Glutamatergic neuron (in vitro differentiated cells): ENCODE results near the gene ESYT1. TPM values are rescaled to one million over a fixed set of nuclear protein-coding genes. Genes with fewer than 3 reads are reported as not detected.
"Not testable (repeated sequence)": the region's sequence is repeated elsewhere in the genome, so short reads cannot be mapped to it uniquely, and the experiment has no call there.

Source experiments
- DNase-seq: peaks from one replicate; pipeline ENCODE4 v3.0.0; 2022
- H3K27ac Mint-ChIP-seq: one replicate; pipeline ENCODE4 v1.8.0; 2020; ENCODE audit warnings: mild to moderate bottlenecking, mixed read lengths, inconsistent platforms; ENCODE audit not compliant: unreplicated experiment
- H3K27me3 Mint-ChIP-seq: one replicate; pipeline ENCODE4 v1.8.0; 2020; ENCODE audit warnings: mild to moderate bottlenecking, moderate library complexity, mixed read lengths, inconsistent platforms; ENCODE audit not compliant: unreplicated experiment
- H3K36me3 Mint-ChIP-seq: one replicate; pipeline ENCODE4 v1.8.0; 2020; ENCODE audit warnings: mild to moderate bottlenecking, mixed read lengths, inconsistent platforms; ENCODE audit not compliant: unreplicated experiment
- H3K4me1 Mint-ChIP-seq: one replicate; pipeline ENCODE4 v1.8.0; 2020; ENCODE audit warnings: mild to moderate bottlenecking, low read depth, mixed read lengths, inconsistent platforms; ENCODE audit not compliant: unreplicated experiment
- H3K4me3 Mint-ChIP-seq: one replicate; pipeline ENCODE4 v1.8.0; 2020; ENCODE audit warnings: mild to moderate bottlenecking, mixed read lengths, inconsistent platforms; ENCODE audit not compliant: unreplicated experiment
- H3K9me3 Mint-ChIP-seq: one replicate; pipeline ENCODE4 v1.8.0; 2020; ENCODE audit warnings: mild to moderate bottlenecking, moderate library complexity, mixed read lengths, inconsistent platforms; ENCODE audit not compliant: unreplicated experiment
- CTCF ChIP-seq: fragments of 200-600 bp; sonication (generic); IDR thresholded peaks from one replicate; pipeline ENCODE4 v1.5.0; 2021; ENCODE audit not compliant: partially characterized antibody, unreplicated experiment
- total RNA-seq: library from RNA; stranded (reverse); fragmentation: NEBNext Ultra II Directional; extraction: Animal tissue kit (Norgen Biotek cat#: 25700); gene quantifications from one replicate; pipeline ENCODE4 v1.2.1, GENCODE V29; 2021; ENCODE audit not compliant: unreplicated experiment

Gene ESYT1
- total RNA-seq, 1 donor from 2014 or later: 144 TPM

GRCh38 chr12:56154818-56155217 is 26.8 kb downstream of the ESYT1 start:
- DNase-seq: no peak
- Mint-ChIP-seq H3K36me3 (no peaks in the 10 kb centered on the region), H3K27me3 (peaks cover 27% of the 10 kb centered on the region), H3K4me3 (peak overlapping the region; percentile 58), H3K9me3 (peaks cover 18% of the 10 kb centered on the region), H3K27ac (no peak overlapping the region), H3K4me1 (peaks cover 13% of the 10 kb centered on the region)
- no peak for TF ChIP-seq CTCF

GRCh38 chr12:56155256-56155845 is 27.3 kb downstream of the ESYT1 start:
- peak overlapping the region; percentile 26 for H3K4me3 Mint-ChIP-seq
- H3K9me3 Mint-ChIP-seq: peaks cover 18% of the 10 kb centered on the region
- H3K27me3 Mint-ChIP-seq: peaks cover 30% of the 10 kb centered on the region
- DNase-seq: no peak
- no peak for TF ChIP-seq CTCF
- H3K36me3 Mint-ChIP-seq: no peaks in the 10 kb centered on the region
- H3K27ac Mint-ChIP-seq: peak overlapping the region; percentile 21
- peaks cover 17% of the 10 kb centered on the region for H3K4me1 Mint-ChIP-seq

- Mint-ChIP-seq H3K9me3 (peaks cover 22% of the 10 kb centered on the region), H3K27me3 (peaks cover 39% of the 10 kb centered on the region), H3K4me1 (peaks cover 22% of the 10 kb centered on the region), H3K4me3 (peak overlapping the region; percentile 88), H3K27ac (peak overlapping the region; percentile 98)
- DNase-seq, H3K36me3 Mint-ChIP-seq: not testable (repeated sequence)
These were observed 28.6 kb downstream of the ESYT1 start for GRCh38 chr12:56156464-56157200.

GRCh38 chr12:56157201-56158028 is 29.3 kb downstream of the ESYT1 start:
- Mint-ChIP-seq H3K4me1 (peaks cover 24% of the 10 kb centered on the region), H3K27me3 (peaks cover 40% of the 10 kb centered on the region), H3K27ac (peak overlapping the region; percentile 98), H3K4me3 (peak overlapping the region; percentile 88), H3K36me3 (peaks cover 5% of the 10 kb centered on the region), H3K9me3 (peaks cover 24% of the 10 kb centered on the region)
- DNase-seq: peak; percentile 63
- peak; percentile 53 for TF ChIP-seq CTCF

GRCh38 chr12:56158029-56158925 is 30.2 kb downstream of the ESYT1 start, which contains the start of gene MYL6:
Gene MYL6, plus strand, starts transcription at chr12:56158359. Its CDS starts 43 bp downstream, at chr12:56158402.
- H3K36me3 Mint-ChIP-seq: peaks cover 5% of the 10 kb centered on the region
- DNase-seq: peak; percentile 87
- no peak for TF ChIP-seq CTCF
- H3K4me1 Mint-ChIP-seq: peaks cover 23% of the 10 kb centered on the region
- H3K27me3 Mint-ChIP-seq: peaks cover 38% of the 10 kb centered on the region
- H3K9me3 Mint-ChIP-seq: peaks cover 25% of the 10 kb centered on the region
- peak within 1 kb of the TSS; percentile 98 for H3K27ac Mint-ChIP-seq
- peak within 1 kb of the TSS; percentile 95 for H3K4me3 Mint-ChIP-seq
